A673 (cell line): ENCODE results near the gene PVR.

Experiments used
- CTCF ChIP-seq: fragments of 300-800, 200-600 bp; sonication (generic); conservative IDR thresholded peaks from 2 replicates; pipeline ENCODE4 v1.5.1; 2017; ENCODE audit warnings: low read depth, mild to moderate bottlenecking, antibody characterized with exemption, low read length, moderate library complexity, mixed read lengths
- EZH2 ChIP-seq: fragments of 200-600 bp; sonication (generic); IDR thresholded peaks from 2 replicates; pipeline ENCODE4 v1.6.1; 2017; ENCODE audit warnings: borderline replicate concordance, low read depth, mild to moderate bottlenecking, mixed read lengths, antibody characterized with exemption, low read length; ENCODE audit not compliant: poor library complexity, severe bottlenecking

GRCh38 chr19:44680536-44680935, 36.8 kb downstream of the PVR start:
- TF ChIP-seq CTCF (no peak), EZH2 (no peak)
